Fibroblast of skin of scalp (primary cell): ENCODE measurements around the gene TMEM267.
"Not testable (repeated sequence)": the region's sequence is repeated elsewhere in the genome, so short reads cannot be mapped to it uniquely, and the experiment has no call there.

Experiments used
- DNase-seq: peaks from one replicate; pipeline ENCODE4 v3.0.0-alpha.2; 2013

The TMEM267 gene

DNA sequence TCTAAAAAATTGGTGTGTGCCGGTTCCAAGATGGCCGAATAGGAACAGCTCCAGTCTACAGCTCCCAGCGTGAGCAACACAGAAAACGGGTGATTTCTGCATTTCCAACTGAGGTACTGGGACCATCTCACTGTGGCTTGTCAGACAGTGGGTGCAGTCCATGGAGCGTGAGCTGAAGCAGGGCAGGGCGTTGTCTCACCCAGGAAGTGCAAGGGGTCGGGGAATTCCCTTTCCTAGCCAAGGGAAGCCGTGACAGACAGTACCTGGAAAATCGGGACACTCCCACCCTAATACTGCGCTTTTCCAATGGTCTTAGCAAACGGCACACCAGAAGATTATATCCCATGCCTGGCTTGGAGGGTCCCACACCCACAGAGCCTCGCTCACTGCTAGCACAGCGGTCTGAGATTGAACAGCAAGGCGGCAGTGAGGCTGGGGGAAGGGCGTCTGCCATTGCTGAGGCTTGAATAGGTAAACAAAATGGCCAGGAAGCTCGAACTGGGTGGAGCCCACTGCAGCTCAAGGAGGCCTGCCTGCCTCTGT is 81.1 kb downstream of the TMEM267 start:
- DNase-seq = not testable (repeated sequence)

- DNase-seq = no peak
These were observed 81.8 kb downstream of the TMEM267 start for GRCh38 chr5:43401827-43402226.

GRCh38 chr5:43400082-43400481 is 83.6 kb downstream of the TMEM267 start:
- no peak for DNase-seq

DNA sequence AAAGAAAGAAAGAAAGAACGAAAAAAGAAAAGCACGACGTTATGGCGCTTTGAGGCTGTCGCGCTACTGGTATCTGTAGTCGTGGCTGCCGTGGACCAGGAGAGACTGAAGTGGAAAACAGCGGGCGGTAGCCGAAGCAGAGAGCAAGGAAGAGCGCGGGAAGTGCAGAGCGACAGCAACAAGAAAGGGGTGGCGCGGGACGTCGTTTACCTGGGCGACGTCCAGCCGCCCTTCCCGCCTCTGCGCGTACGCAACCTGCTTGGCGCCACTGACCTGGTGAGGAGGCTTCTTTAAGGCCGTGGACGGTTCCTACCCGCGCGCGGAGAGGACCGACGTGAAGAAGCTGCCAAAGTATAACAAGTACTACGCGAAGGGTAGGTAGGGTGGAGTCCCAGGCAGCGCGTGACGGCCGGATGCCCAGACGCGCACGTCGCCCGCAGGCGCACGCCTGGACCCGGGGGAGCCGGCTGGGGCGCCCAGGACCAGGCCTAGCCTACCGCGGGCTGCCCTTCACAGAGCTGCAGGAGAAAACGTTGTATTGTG is 86.8 kb downstream of the TMEM267 start:
- peak; percentile 6 for DNase-seq
